ENCODE data around the gene PLTP.
"Not testable (repeated sequence)": the region's sequence is repeated elsewhere in the genome, so short reads cannot be mapped to it uniquely, and the experiment has no call there.

The PLTP gene

GRCh38 chr20:45919542-45920399, 7.8 kb upstream of the PLTP start:
- DNase-seq = no peak

- DNase-seq = no peak
Measured at GRCh38 chr20:45918779-45919537, 7.0 kb upstream of the PLTP start.

- no peak for DNase-seq
Measured at GRCh38 chr20:45918182-45918737, 6.3 kb upstream of the PLTP start.

GRCh38 chr20:45917790-45918141, 5.8 kb upstream of the PLTP start:
- no peak for DNase-seq

GRCh38 chr20:45913116-45913515, 1.2 kb upstream of the PLTP start:
- DNase-seq = no peak

- DNase-seq = no peak
Measured at GRCh38 chr20:45912344-45912682, 358 bp upstream of the PLTP start.

GRCh38 chr20:45910670-45911485, 1.1 kb downstream of the PLTP start:
- peak; percentile 67 to 96 (median 72) for DNase-seq

- DNase-seq = no peak
Measured at GRCh38 chr20:45909817-45910669, 1.9 kb downstream of the PLTP start.

- no peak for DNase-seq
Measured at GRCh38 chr20:45909336-45909808, 2.6 kb downstream of the PLTP start.

GRCh38 chr20:45908084-45908483, 3.9 kb downstream of the PLTP start:
- DNase-seq = no peak

GRCh38 chr20:45907219-45907948, 4.6 kb downstream of the PLTP start:
- no peak for DNase-seq

- no peak for DNase-seq
Measured at GRCh38 chr20:45905505-45906079, 6.4 kb downstream of the PLTP start.

- no peak for DNase-seq
Measured at GRCh38 chr20:45904583-45905504, 7.1 kb downstream of the PLTP start.

- DNase-seq = no peak
Measured at GRCh38 chr20:45902199-45902701, 9.7 kb downstream of the PLTP start.

- not testable (repeated sequence) for DNase-seq
Measured at GRCh38 chr20:45901332-45901731, 10.6 kb downstream of the PLTP start.

GRCh38 chr20:45899046-45899835, 12.7 kb downstream of the PLTP start:
- DNase-seq = no peak

- DNase-seq = no peak
Measured at GRCh38 chr20:45898285-45898684, 13.7 kb downstream of the PLTP start.

GRCh38 chr20:45897692-45898091, 14.3 kb downstream of the PLTP start:
- DNase-seq = no peak

- no peak for DNase-seq
Measured at GRCh38 chr20:45897289-45897688, 14.7 kb downstream of the PLTP start.
